GM10266 (cell line): ENCODE results near the gene FCRLA.
A peak's percentile ranks its signal among the peaks of the same experiment; 100 is the strongest.

Source experiments
- DNase-seq: peaks from one replicate; pipeline ENCODE4 v3.0.0; 2012; ENCODE audit errors: extremely low spot score
- TF ChIP-seq, protein P1 (sequence below): IDR thresholded peaks from 2 replicates; pipeline ENCODE4 v1.5.1; 2012; ENCODE audit warnings: mild to moderate bottlenecking, low read depth; ENCODE audit not compliant: control insufficient read depth, insufficient read depth; ENCODE audit errors: missing control alignments

The FCRLA gene

DNA sequence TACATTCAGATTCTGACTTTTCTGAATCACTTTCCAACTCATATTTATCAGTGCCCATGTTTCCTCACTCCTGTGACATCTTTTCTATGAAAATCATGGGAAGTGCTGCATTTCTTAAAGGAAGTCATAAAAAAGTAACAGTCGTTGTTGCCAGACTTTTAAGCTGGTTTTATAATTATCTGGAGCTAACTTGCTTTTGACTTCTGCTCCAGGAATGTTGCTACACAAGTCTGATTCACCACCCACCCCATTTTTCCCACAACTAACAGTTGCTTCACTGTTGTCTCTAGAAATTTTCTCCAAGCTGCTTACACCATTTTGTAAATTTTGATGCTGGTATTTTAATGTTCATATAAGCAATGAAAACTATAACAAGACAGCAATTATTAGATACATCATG lies 26.5 kb downstream of the FCRLA start:
- DNase-seq = no peak
- TF ChIP-seq, protein P1, sequence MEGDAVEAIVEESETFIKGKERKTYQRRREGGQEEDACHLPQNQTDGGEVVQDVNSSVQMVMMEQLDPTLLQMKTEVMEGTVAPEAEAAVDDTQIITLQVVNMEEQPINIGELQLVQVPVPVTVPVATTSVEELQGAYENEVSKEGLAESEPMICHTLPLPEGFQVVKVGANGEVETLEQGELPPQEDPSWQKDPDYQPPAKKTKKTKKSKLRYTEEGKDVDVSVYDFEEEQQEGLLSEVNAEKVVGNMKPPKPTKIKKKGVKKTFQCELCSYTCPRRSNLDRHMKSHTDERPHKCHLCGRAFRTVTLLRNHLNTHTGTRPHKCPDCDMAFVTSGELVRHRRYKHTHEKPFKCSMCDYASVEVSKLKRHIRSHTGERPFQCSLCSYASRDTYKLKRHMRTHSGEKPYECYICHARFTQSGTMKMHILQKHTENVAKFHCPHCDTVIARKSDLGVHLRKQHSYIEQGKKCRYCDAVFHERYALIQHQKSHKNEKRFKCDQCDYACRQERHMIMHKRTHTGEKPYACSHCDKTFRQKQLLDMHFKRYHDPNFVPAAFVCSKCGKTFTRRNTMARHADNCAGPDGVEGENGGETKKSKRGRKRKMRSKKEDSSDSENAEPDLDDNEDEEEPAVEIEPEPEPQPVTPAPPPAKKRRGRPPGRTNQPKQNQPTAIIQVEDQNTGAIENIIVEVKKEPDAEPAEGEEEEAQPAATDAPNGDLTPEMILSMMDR = no peak

DNA sequence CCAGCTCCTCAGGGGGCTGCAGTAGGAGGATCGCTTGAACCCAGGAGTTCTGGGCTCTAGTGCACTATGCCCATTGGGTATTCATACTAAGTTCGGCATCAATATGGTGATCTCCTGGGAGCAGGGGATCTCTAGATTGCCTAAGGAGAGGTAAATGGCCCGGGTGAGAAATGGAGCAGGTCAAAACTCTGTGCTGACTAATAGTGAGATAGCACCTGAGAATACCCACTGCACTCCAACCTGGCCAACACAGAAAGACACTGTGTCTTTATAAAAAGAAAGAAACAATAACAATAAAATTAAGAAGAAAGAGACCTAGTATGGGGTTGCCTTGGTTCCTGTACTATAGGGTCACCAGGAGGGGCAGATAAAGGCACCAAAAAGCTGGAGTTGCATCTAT lies 28.8 kb downstream of the FCRLA start:
- TF ChIP-seq, protein P1 = no peak
- DNase-seq = no peak

DNA sequence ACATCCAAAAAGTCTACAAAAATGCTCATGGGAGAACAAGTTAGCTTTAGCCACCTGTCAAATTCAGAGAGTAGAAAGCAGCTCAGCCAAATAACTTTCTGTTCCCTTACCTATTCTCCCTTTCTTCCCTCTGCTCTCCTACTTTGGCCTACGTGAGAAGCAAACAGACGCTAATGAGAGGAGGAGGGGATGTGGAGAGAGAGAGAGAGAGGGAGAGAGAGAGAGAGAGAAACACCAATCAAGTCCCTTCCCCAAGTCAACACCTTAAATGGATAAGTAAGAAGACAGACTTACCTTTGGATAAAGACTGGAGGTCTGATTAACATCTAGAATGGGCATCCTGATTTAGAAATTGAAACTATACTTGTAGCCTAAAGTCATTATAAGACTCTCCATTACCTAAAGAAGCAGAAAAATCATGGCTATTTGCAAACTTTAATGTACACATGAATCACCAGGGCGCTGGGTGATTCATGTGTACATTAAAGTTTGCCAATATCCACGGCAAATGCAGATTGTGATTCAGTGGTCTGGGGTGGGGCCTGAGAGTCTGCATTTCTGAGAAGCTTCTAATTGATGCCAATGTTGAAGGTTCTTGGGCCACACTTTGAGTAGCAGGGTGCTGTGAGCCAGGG lies 29.4 kb downstream of the FCRLA start:
- TF ChIP-seq, protein P1 = no peak
- no peak for DNase-seq

DNA sequence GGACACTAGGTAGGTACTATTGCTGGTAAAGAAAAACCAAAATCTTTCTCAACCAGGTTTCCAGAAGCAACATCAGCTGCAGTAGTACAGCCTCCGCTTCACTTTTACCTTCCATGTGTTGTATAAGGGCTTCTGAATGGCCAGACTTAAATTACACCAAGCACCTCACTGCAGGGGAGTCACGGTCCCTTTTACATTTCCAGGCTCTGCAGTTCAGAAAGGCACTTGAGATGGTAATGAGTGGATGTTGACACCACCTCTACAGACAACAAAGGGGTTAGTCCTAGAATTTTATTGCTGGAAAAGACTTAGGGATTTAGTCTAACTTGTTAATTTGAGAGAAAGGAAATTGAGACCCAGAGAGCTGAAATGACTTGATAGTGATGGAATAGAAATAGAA lies 30.6 kb downstream of the FCRLA start:
- TF ChIP-seq, protein P1 = no peak
- no peak for DNase-seq

DNA sequence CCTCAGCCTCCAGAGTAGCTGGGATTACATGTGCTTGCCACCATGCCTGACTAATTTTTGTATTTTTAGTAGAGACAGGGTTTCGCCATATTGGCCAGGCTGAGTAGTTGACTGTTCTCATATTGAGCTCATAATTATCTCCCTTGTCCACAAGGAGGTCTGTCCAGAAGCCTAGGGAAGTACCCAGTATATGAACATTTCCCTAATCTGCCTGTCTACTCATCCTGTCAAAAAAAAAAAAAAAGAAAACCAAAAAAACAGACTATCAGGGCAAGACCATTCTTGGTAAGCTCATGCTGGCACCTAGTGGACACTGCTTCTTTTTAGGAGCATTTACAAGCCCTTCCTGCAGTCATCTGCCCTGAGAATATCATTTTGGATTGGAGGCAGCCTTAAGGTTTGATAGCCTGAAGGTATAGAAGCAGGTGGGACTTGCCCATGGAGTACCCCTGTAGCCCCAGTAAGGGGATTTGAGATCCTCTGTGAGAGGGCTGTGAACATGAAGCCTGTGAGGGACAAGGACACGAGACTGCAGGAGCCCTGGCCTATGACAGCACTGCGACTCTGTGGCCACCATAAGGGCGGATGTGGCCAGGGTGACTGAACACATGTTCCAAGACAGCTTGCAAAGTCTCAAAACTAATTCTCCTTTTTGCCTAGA lies 31.7 kb downstream of the FCRLA start:
- TF ChIP-seq, protein P1 = peak; percentile 78
- peak; percentile 63 for DNase-seq

DNA sequence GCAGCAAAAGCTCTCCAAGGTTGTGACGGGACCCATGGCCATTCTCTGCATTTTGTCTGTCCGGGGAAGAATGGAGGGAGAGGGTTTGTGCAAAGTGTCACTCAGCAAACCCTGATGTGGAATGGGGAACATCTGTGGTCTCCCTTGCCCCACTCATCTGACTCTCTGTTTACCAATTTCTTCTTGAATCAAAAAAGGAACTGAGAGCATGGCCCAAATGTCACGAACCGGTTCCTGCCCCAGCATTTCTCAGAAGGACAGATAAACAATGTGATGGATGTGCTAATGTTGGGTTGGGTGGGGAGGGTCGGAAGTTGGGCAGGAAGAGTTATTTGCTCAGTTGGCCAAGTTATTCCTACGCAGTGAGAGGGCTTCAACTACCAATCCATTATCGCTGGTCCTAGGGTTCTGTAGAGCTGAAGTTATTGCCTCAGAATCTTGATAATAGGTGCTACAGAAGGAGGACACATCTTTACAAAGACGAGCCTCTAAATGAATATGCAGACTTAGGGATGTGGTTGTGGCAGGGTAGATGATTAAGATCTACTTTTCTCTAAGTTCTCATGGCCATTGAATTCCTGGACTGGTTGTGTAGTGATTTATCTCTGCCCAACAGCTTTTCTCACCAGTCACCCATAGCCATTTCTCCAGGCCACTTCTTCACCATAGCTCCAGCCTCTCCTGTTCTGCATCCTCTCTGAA lies 33.0 kb downstream of the FCRLA start:
- no peak for DNase-seq
- TF ChIP-seq, protein P1 = no peak

DNA sequence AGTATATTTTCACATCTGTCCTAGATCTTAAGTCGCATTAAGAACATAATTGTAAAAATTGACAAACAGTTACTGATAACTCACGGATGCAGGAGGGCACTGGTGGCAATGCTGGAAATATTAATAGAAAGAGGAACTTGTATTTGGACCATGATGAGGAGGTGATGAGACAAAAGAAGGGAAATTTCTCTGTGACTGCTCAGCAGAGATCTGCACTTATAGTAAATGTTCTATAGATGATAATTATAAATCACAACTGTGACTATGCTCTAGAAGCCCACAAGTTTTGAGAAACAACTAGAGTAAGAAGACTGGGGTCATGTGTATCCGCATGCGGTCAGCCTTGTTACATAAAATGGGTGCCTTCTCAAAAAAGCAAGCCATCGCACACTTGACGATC lies 33.9 kb downstream of the FCRLA start:
- DNase-seq = no peak
- TF ChIP-seq, protein P1 = no peak
